ENCODE results near the gene CTSE. TPM values are rescaled to one million over a fixed set of nuclear protein-coding genes. Genes with fewer than 3 reads are reported as not detected.
A peak's percentile ranks its signal among the peaks of the same experiment; 100 is the strongest.

The CTSE gene
- total and polyA plus RNA-seq, 2 of the 8 experiments (the other 6 are each of a cell fraction or from before 2014, with no cell fraction given), result 0.03 TPM; not detected in 1

DNA sequence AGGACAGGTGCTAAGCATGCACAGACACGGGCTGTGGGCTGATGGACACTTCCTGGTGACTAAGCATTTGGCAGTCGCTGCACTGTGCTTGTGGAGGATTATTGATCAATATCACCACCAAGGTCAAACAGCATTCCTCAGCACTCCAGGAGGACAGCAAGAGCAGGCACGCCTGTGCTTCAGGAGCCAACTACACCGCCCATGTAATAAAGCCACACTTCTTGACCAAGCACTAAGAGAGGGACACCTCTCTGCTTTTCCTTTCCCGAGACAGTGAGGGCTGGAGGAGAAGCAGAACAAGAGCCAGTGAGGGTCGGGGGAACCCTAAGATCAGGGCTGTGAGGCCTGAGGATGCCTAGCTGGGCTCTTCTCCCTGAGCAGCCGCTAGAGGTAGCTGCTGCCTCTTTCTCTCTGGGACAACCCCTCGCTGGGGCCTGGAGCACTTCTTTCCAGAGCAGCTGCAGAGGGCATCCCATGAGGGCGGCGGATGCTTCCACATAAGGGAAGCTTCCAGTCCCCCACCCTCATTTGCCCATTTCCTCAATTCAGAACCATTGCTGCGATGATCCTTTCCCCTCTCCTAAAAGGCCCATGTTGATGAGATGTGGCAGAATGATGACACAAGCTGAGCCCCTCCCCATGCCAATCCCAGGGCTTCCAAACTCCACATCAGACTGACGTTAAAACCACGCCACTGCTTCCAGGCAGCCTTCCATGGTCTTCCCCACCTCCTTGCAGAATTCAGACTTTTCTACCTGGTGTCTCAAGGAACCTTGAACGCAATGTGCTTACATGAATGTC, 39.6 kb downstream of the CTSE start:
- H3K18ac ChIP-seq (ENCODE audit: extremely low read depth, low read length), result no peak overlapping the region
- FAIRE-seq, result no peak
- no peak overlapping the region for H4K8ac ChIP-seq (ENCODE audit: extremely low read depth, insufficient read depth, low read length)
- no peaks in the 10 kb centered on the region; a peak in 2 of 7 replicates for H3K4me1 ChIP-seq (replicated peaks in 1 of 4; ENCODE audit: control insufficient read depth in 3 of 4, insufficient read depth in 4 of 4, low read length in 3 of 4)
- no peak overlapping the region for H2BK20ac ChIP-seq (ENCODE audit: low read length)
- H3K36me3 ChIP-seq (ENCODE audit: control insufficient read depth in 2 of 4, insufficient read depth in 4 of 4, low read length in 3 of 4), result no peaks in the 10 kb centered on the region
- H2AK5ac ChIP-seq (ENCODE audit: low read depth, low read length), result no peak overlapping the region
- H3K56ac ChIP-seq (replicated peaks; ENCODE audit: insufficient read length, low read depth, low read length), result no peak overlapping the region
- ChIA-PET CTCF (ENCODE audit: partially characterized antibody) (interaction anchor here (0.7 to 13.6 kb wide), 32 partner anchors 9 to 275 kb away, joined by 3 to 262 read pairs (median 4); partner anchors contain the start of gene RAB7B), POLR2A (ENCODE audit: partially characterized antibody) (interaction anchor here (1.2 kb wide), 1 partner anchor 65 kb away, joined by 3 read pairs; no protein-coding TSS in a partner anchor)
- H3K79me1 ChIP-seq (ENCODE audit: low read depth, low read length), result no peaks in the 10 kb centered on the region
- DNase-seq (ENCODE audit: low read depth in 1 of 2, low spot score in 2 of 2), result peak in 1 of 2 experiments; percentile 72
- H2BK15ac ChIP-seq (ENCODE audit: low read length), result no peak overlapping the region
- H2AFZ ChIP-seq (ENCODE audit: low read length), result 0 out of 2 replicates have a peak overlapping the region, but pooled peaks have one; percentile 54
- H3K4ac ChIP-seq (replicated peaks; ENCODE audit: insufficient read length, low read depth, low read length), result no peak overlapping the region
- H3K23me2 ChIP-seq (ENCODE audit: low read depth, low read length), result no peaks in the 10 kb centered on the region
- no peaks in the 10 kb centered on the region for H3K9me3 ChIP-seq (ENCODE audit: insufficient read depth in 2 of 2, low read depth in 1 of 2, low read length in 1 of 2)
- no peak overlapping the region for H4K5ac ChIP-seq (ENCODE audit: insufficient read length, low read depth, low read length)
- no peak overlapping the region for H3K27ac ChIP-seq (ENCODE audit: low read depth, low read length)
- H4K91ac ChIP-seq (replicated peaks; ENCODE audit: insufficient read length, low read length), result no peak overlapping the region
- H3K27me3 ChIP-seq (replicated peaks in 1 of 4; ENCODE audit: control insufficient read depth in 3 of 4, extremely low read depth in 1 of 4, insufficient read depth in 3 of 4, low read length in 3 of 4), result no peaks in the 10 kb centered on the region
- H3K4me2 ChIP-seq (ENCODE audit: insufficient read depth in 1 of 2, low read depth in 2 of 2, low read length in 2 of 2), result no peak overlapping the region
- WGBS, 2 experiments (ENCODE audit: extremely low coverage in 1 of 2, insufficient coverage in 1 of 2, insufficient read length in 1 of 2, insufficient replicate concordance in 2 of 2, low coverage in 1 of 2, low lambda C conversion rate in 2 of 2, missing lambda C conversion rate in 1 of 2), result 57% methylated on average over 14 of the region's 14 CpGs; no CpG with 5 or more reads in 1 of the 2 experiments
- no peak overlapping the region for H3K14ac ChIP-seq (ENCODE audit: insufficient read length)
- no peak overlapping the region for H3K9ac ChIP-seq (replicated peaks in 1 of 4; ENCODE audit: extremely low read depth in 1 of 4, low read depth in 3 of 4, low read length in 3 of 4)
- H2BK120ac ChIP-seq (replicated peaks; ENCODE audit: low read depth, low read length), result no peak overlapping the region
- no peaks in the 10 kb centered on the region for H3K79me2 ChIP-seq (ENCODE audit: control insufficient read depth in 1 of 2, insufficient read depth in 2 of 2, low read length in 2 of 2)
- no peak overlapping the region; the same call in 1 of the 2 replicates for H2BK5ac ChIP-seq (ENCODE audit: low read depth, low read length)
- H4K20me1 ChIP-seq (replicated peaks in 1 of 2; ENCODE audit: control insufficient read depth in 1 of 2, insufficient read depth in 2 of 2, low read length in 2 of 2), result no peaks in the 10 kb centered on the region
- no peak overlapping the region for H3K23ac ChIP-seq (ENCODE audit: insufficient read length)
- H3K4me3 ChIP-seq (ENCODE audit: extremely low read depth in 1 of 4, insufficient read depth in 2 of 4, low read depth in 3 of 4, low read length in 4 of 4), result no peak overlapping the region
- no peak overlapping the region for H2BK12ac ChIP-seq (ENCODE audit: low read depth, low read length)
- no peak for TF ChIP-seq KDM4A (IDR thresholded peaks at IDR 0.05; ENCODE audit: low read depth, low read length, severe bottlenecking)
- TF ChIP-seq, protein P1, sequence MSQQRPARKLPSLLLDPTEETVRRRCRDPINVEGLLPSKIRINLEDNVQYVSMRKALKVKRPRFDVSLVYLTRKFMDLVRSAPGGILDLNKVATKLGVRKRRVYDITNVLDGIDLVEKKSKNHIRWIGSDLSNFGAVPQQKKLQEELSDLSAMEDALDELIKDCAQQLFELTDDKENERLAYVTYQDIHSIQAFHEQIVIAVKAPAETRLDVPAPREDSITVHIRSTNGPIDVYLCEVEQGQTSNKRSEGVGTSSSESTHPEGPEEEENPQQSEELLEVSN (IDR thresholded peaks at IDR 0.05), result no peak
- no peak for TF ChIP-seq EGR1 (IDR thresholded peaks at IDR 0.05; ENCODE audit: borderline replicate concordance, low read depth, low read length)
- no peak for TF ChIP-seq BRCA1 (IDR thresholded peaks at IDR 0.05; ENCODE audit: low read depth, low read length)
- peak; percentile 82 for TF ChIP-seq TBP (IDR thresholded peaks at IDR 0.05; ENCODE audit: low read depth, low read length)
- no peak for TF ChIP-seq TEAD4 (IDR thresholded peaks at IDR 0.05; ENCODE audit: low read depth, low read length)
- no peak for TF ChIP-seq NRF1 (IDR thresholded peaks at IDR 0.05; ENCODE audit: low read depth, low read length)
- TF ChIP-seq, protein P2, sequence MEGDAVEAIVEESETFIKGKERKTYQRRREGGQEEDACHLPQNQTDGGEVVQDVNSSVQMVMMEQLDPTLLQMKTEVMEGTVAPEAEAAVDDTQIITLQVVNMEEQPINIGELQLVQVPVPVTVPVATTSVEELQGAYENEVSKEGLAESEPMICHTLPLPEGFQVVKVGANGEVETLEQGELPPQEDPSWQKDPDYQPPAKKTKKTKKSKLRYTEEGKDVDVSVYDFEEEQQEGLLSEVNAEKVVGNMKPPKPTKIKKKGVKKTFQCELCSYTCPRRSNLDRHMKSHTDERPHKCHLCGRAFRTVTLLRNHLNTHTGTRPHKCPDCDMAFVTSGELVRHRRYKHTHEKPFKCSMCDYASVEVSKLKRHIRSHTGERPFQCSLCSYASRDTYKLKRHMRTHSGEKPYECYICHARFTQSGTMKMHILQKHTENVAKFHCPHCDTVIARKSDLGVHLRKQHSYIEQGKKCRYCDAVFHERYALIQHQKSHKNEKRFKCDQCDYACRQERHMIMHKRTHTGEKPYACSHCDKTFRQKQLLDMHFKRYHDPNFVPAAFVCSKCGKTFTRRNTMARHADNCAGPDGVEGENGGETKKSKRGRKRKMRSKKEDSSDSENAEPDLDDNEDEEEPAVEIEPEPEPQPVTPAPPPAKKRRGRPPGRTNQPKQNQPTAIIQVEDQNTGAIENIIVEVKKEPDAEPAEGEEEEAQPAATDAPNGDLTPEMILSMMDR (IDR thresholded peaks at IDR 0.05; ENCODE audit: control extremely low read depth in 1 of 3, insufficient read depth in 1 of 3, low read depth in 1 of 3, low read length in 3 of 3), result peak; percentile 80 to 94 (median 92)
- no peak for TF ChIP-seq BCL11A (IDR thresholded peaks at IDR 0.05; ENCODE audit: low read depth in 2 of 2, low read length in 2 of 2)

Data from H1 (cell line).